NB4 (cell line): ENCODE measurements around the gene TEPSIN.

Experiments used
- MYC ChIP-seq: IDR thresholded peaks from 2 replicates; pipeline ENCODE4 v1.6.1; 2011; ENCODE audit warnings: low read depth, low read length
- TF ChIP-seq, protein P1 (sequence below): IDR thresholded peaks from one replicate; pipeline ENCODE4 v1.5.1; 2012; ENCODE audit warnings: low read depth, low read length
- TF ChIP-seq, protein P2 (sequence below): IDR thresholded peaks from 2 replicates; pipeline ENCODE4 v1.6.1; 2011; ENCODE audit warnings: low read depth, low read length

DNA sequence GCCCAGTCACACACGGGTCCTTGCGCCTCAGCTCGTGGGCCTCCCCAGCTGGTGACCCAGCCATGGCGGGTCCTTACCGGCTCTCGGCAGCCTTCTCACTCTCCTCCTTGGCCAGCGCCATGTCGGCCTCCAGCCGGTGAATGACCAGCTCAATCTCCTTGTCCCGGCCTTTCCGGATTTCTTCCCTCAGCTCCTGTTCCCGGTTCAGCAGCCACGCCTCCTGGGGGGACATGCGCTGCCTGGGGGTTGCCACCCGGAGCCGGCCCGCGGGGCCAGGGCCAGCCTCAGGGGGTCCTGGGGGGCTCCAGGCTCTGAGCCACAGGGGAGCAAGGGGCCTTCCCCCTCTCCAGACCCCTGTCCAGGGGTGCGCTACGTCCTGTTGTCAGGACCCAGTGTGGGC, 47.7 kb downstream of the TEPSIN start:
- TF ChIP-seq, protein P1, sequence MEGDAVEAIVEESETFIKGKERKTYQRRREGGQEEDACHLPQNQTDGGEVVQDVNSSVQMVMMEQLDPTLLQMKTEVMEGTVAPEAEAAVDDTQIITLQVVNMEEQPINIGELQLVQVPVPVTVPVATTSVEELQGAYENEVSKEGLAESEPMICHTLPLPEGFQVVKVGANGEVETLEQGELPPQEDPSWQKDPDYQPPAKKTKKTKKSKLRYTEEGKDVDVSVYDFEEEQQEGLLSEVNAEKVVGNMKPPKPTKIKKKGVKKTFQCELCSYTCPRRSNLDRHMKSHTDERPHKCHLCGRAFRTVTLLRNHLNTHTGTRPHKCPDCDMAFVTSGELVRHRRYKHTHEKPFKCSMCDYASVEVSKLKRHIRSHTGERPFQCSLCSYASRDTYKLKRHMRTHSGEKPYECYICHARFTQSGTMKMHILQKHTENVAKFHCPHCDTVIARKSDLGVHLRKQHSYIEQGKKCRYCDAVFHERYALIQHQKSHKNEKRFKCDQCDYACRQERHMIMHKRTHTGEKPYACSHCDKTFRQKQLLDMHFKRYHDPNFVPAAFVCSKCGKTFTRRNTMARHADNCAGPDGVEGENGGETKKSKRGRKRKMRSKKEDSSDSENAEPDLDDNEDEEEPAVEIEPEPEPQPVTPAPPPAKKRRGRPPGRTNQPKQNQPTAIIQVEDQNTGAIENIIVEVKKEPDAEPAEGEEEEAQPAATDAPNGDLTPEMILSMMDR, result no peak
- TF ChIP-seq, protein P2, sequence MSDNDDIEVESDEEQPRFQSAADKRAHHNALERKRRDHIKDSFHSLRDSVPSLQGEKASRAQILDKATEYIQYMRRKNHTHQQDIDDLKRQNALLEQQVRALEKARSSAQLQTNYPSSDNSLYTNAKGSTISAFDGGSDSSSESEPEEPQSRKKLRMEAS, result no peak
- TF ChIP-seq MYC, result no peak
